CD4-positive, alpha-beta T cell (primary cell): ENCODE results near the gene LDAH. TPM values are rescaled to one million over a fixed set of nuclear protein-coding genes. Genes with fewer than 3 reads are reported as not detected.

Experiments used
- ATAC-seq: fragments of 200-7000 bp; cut with Tn5 transposase; one replicate; pipeline ENCODE4 v1.10.0; 2022; ENCODE audit warnings: mild to moderate bottlenecking; ENCODE audit not compliant: poor library complexity
- CTCF ChIA-PET: fragments of 350-600 bp; sonication (Branson Sonifier 250); formaldehyde crosslinking; loops from one replicate; lab custom pipeline; 2021; ENCODE audit warnings: antibody characterized with exemption, inconsistent platforms; lab: Charles Lee
- POLR2A ChIA-PET: fragments of 350-600 bp; sonication (Branson Sonifier 250); formaldehyde crosslinking; loops from one replicate; lab custom pipeline; 2021; ENCODE audit warnings: antibody characterized with exemption, inconsistent platforms; lab: Charles Lee
- DNase-seq, 14 experiments: peaks; one replicate each; pipeline ENCODE4 v3.0.0-alpha.2; 2013 to 2020; ENCODE audit warnings: mixed read lengths in 2 of 14
- H3K27ac ChIP-seq, 2 donors: one replicate each; pipeline versions ENCODE4 v1.5.1 to v1.7.0; 2013; ENCODE audit warnings: low read length in 2 of 2, low read depth in 1 of 2, mild to moderate bottlenecking in 1 of 2
- H3K27me3 ChIP-seq, 2 experiments: 1 replicate in 1 of 2; 2 replicates in 1 of 2; pipeline versions ENCODE4 v1.6.1 to v1.7.0; 2013; ENCODE audit warnings: low read length in 2 of 2, control low read depth in 1 of 2, mild to moderate bottlenecking in 1 of 2, moderate library complexity in 1 of 2; ENCODE audit not compliant: insufficient read depth in 2 of 2, control insufficient read depth in 1 of 2
- H3K36me3 ChIP-seq: one replicate; pipeline ENCODE4 v1.6.1; 2013; ENCODE audit warnings: low read length, control low read depth; ENCODE audit not compliant: insufficient read depth
- H3K4me1 ChIP-seq: one replicate; pipeline ENCODE4 v1.6.1; 2013; ENCODE audit warnings: low read length, control low read depth; ENCODE audit not compliant: insufficient read depth
- H3K4me3 ChIP-seq: one replicate; pipeline ENCODE4 v1.5.1; 2013; ENCODE audit warnings: mild to moderate bottlenecking, low read length, moderate library complexity
- H3K9me3 ChIP-seq, 2 experiments: 1 replicate in 1 of 2; 2 replicates in 1 of 2; pipeline versions ENCODE4 v1.6.1 to v1.7.0; 2013; ENCODE audit warnings: low read length in 2 of 2, mild to moderate bottlenecking in 2 of 2, control low read depth in 1 of 2, moderate library complexity in 1 of 2; ENCODE audit not compliant: control insufficient read depth in 1 of 2, insufficient read depth in 1 of 2
- H3K27ac Mint-ChIP-seq: one replicate; pipeline ENCODE4 v1.8.0; 2020; ENCODE audit warnings: mixed read lengths
- H3K27me3 Mint-ChIP-seq: one replicate; pipeline ENCODE4 v1.8.0; 2021; ENCODE audit warnings: mixed read lengths
- H3K36me3 Mint-ChIP-seq: one replicate; pipeline ENCODE4 v1.8.0; 2021; ENCODE audit warnings: low read depth, mixed read lengths
- H3K4me1 Mint-ChIP-seq: one replicate; pipeline ENCODE4 v1.8.0; 2021; ENCODE audit warnings: low read depth, mixed read lengths
- H3K4me3 Mint-ChIP-seq: one replicate; pipeline ENCODE4 v1.8.0; 2020; ENCODE audit warnings: mild to moderate bottlenecking, mixed read lengths
- H3K9me3 Mint-ChIP-seq: one replicate; pipeline ENCODE4 v1.8.0; 2020; ENCODE audit warnings: mixed read lengths
- CTCF ChIP-seq: fragments of 200-600 bp; IDR thresholded peaks from one replicate; pipeline ENCODE4 v1.8.0; 2022; ENCODE audit warnings: antibody characterized with exemption, mild to moderate bottlenecking
- intact Hi-C, 2 experiments: fragments of 100-400 bp; cut with DNase I in 1 of 2; cut with micrococcal nuclease in 1 of 2; formaldehyde crosslinking; loops; one replicate each; pipeline versions ENCODE4 v1.15.1 to v1.9.0; 2023 to 2025; cut with DNase I, micrococcal nuclease
- total RNA-seq, 174 experiments: library from RNA in 2 of 174; stranded (reverse) in 2 of 174; gene quantifications; one replicate each; pipeline ENCODE4 v1.2.3 and lab custom pipeline; 2021 to 2026

The LDAH gene
- total RNA-seq, 2 experiments from 2014 or later = 6.5 to 7.2 TPM

- DNase-seq (peak in 1 of 14 experiments; percentile 2), ATAC-seq (no peak)
- POLR2A ChIA-PET = no interaction called here
- H3K27ac Mint-ChIP-seq = peak overlapping the region; percentile 3
- no peak for TF ChIP-seq CTCF
- H3K36me3 Mint-ChIP-seq = peaks cover 19% of the 10 kb centered on the region
- Histone ChIP-seq H3K27ac (no peak overlapping the region), H3K4me3 (no peak overlapping the region), H3K9me3 (peaks cover 0 to 3% of the 10 kb centered on the region in 2 experiments), H3K36me3 (peaks cover 15% of the 10 kb centered on the region), H3K4me1 (peaks cover 28% of the 10 kb centered on the region), H3K27me3 (no peaks in the 10 kb centered on the region)
- H3K4me3 Mint-ChIP-seq = no peak overlapping the region
- no peaks in the 10 kb centered on the region for H3K27me3 Mint-ChIP-seq
- H3K9me3 Mint-ChIP-seq = no peaks in the 10 kb centered on the region
- intact Hi-C loops = loop anchor here in 1 of 2 experiments (5.0 to 10.0 kb wide), 2 partner anchors 393 to 1301 kb away; no protein-coding TSS in a partner anchor
- peaks cover 37% of the 10 kb centered on the region for H3K4me1 Mint-ChIP-seq
- CTCF ChIA-PET = no interaction called here
Measured at GRCh38 chr2:20648206-20648605, 174.7 kb downstream of the LDAH start.

GRCh38 chr2:20647738-20648137 is 175.2 kb downstream of the LDAH start:
- Histone ChIP-seq H3K4me3 (no peak overlapping the region), H3K4me1 (peaks cover 30% of the 10 kb centered on the region), H3K9me3 (peaks cover 0 to 3% of the 10 kb centered on the region in 2 experiments), H3K27ac (no peak overlapping the region), H3K27me3 (no peaks in the 10 kb centered on the region), H3K36me3 (peaks cover 15% of the 10 kb centered on the region)
- Mint-ChIP-seq H3K27ac (peak overlapping the region; percentile 3), H3K9me3 (no peaks in the 10 kb centered on the region), H3K4me1 (peaks cover 37% of the 10 kb centered on the region), H3K36me3 (peaks cover 24% of the 10 kb centered on the region), H3K27me3 (no peaks in the 10 kb centered on the region), H3K4me3 (peak overlapping the region; percentile 16)
- ChIA-PET POLR2A (no interaction called here), CTCF (no interaction called here)
- no peak for ATAC-seq
- DNase-seq = no peak
- no peak for TF ChIP-seq CTCF
- intact Hi-C loops = loop anchor here in 1 of 2 experiments (5.0 to 10.0 kb wide), 2 partner anchors 393 to 1300 kb away; no protein-coding TSS in a partner anchor

DNA sequence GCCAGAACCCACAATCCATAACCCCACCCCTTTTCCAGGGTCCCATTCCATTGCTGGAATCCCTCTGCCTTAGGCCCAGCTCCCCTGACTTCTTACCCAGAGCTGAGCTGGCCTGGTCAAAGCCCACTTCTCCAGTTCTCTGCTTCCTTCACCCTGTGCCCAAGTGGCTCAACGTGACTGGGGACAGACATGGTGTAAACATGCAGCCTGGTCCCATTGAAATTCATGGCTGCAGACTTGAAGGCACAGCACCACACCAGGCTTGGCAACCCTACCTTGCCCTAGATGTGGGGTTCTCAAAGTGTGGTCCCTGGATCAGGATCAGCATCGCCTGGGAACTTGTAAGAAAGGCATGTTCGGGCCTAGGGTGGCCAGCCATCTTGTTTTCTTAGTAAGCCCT is 175.7 kb downstream of the LDAH start:
- intact Hi-C loops = loop anchor here in 1 of 2 experiments (5.0 to 10.0 kb wide), 2 partner anchors 392 to 1300 kb away; no protein-coding TSS in a partner anchor
- peaks cover 29% of the 10 kb centered on the region for H3K36me3 Mint-ChIP-seq
- H3K4me1 Mint-ChIP-seq = peaks cover 36% of the 10 kb centered on the region
- H3K27ac Mint-ChIP-seq = no peak overlapping the region
- Histone ChIP-seq H3K4me1 (peaks cover 35% of the 10 kb centered on the region), H3K27ac (no peak overlapping the region), H3K36me3 (peaks cover 15% of the 10 kb centered on the region), H3K4me3 (no peak overlapping the region), H3K9me3 (peaks cover 0 to 3% of the 10 kb centered on the region in 2 experiments), H3K27me3 (no peaks in the 10 kb centered on the region)
- TF ChIP-seq CTCF = no peak
- ATAC-seq (no peak), DNase-seq (no peak)
- H3K9me3 Mint-ChIP-seq = no peaks in the 10 kb centered on the region
- CTCF ChIA-PET = no interaction called here
- no peak overlapping the region for H3K4me3 Mint-ChIP-seq
- POLR2A ChIA-PET = no interaction called here
- H3K27me3 Mint-ChIP-seq = no peaks in the 10 kb centered on the region
